Naive thymus-derived CD8-positive, alpha-beta T cell (primary cell): ENCODE results near the gene OR10G7. TPM values are rescaled to one million over a fixed set of nuclear protein-coding genes. Genes with fewer than 3 reads are reported as not detected.

Experiments
- ATAC-seq, 2 donors: fragments of 150-1000 bp; cut with Tn5 transposase in 1 of 2; sonication (Bioruptor Pico), chemical (Tn5 transposase) in 1 of 2; 1 replicate in 1 of 2; 2 replicates in 1 of 2; pipeline ENCODE4 v1.10.0; 2021; ENCODE audit warnings: mild to moderate bottlenecking in 2 of 2, moderate library complexity in 2 of 2
- POLR2A ChIA-PET: fragments of 350-600 bp; sonication (Branson Sonifier 250); formaldehyde crosslinking; loops from one replicate; lab custom pipeline; 2021; ENCODE audit warnings: antibody characterized with exemption; lab: Charles Lee
- DNase-seq, 10 donors: peaks; one replicate each; pipeline versions ENCODE4 v3.0.0 to v3.0.0-alpha.2; 2020 to 2022
- H3K27ac Mint-ChIP-seq, 10 donors: one replicate each; pipeline ENCODE4 v1.8.0; 2020 to 2022; ENCODE audit warnings: mild to moderate bottlenecking in 10 of 10, mixed read lengths in 10 of 10, moderate library complexity in 4 of 10, inconsistent platforms in 1 of 10
- H3K27me3 Mint-ChIP-seq, 5 donors: one replicate each; pipeline ENCODE4 v1.8.0; 2021 to 2022; ENCODE audit warnings: mixed read lengths in 5 of 5
- H3K36me3 Mint-ChIP-seq, 3 donors: one replicate each; pipeline ENCODE4 v1.8.0; 2020 to 2022; ENCODE audit warnings: mixed read lengths in 3 of 3, mild to moderate bottlenecking in 2 of 3, inconsistent platforms in 1 of 3
- H3K4me1 Mint-ChIP-seq, 4 donors: one replicate each; pipeline ENCODE4 v1.8.0; 2021 to 2022; ENCODE audit warnings: mixed read lengths in 4 of 4
- H3K4me3 Mint-ChIP-seq, 10 donors: one replicate each; pipeline ENCODE4 v1.8.0; 2020 to 2022; ENCODE audit warnings: mild to moderate bottlenecking in 10 of 10, mixed read lengths in 10 of 10, moderate library complexity in 6 of 10, inconsistent platforms in 1 of 10
- H3K9me3 Mint-ChIP-seq, 9 donors: one replicate each; pipeline ENCODE4 v1.8.0; 2020 to 2022; ENCODE audit warnings: mixed read lengths in 9 of 9, mild to moderate bottlenecking in 3 of 9, inconsistent platforms in 1 of 9, moderate library complexity in 1 of 9
- polyA plus RNA-seq, 3 donors: library from polyadenylated mRNA; unstranded; fragments of 300-500 nt; fragmentation: Illumina TruSeq; gene quantifications; one replicate each; pipeline ENCODE4 v1.2.3, GENCODE V29; 2021
- total RNA-seq, 8 experiments: library from RNA in 2 of 8; stranded (reverse) in 2 of 8; gene quantifications; one replicate each; pipeline ENCODE4 v1.2.3 and lab custom pipeline; 2021 to 2026

OR10G7 gene
- total RNA-seq (not detected), polyA plus RNA-seq (not detected), total RNA-seq (lab: John Stamatoyannopoulos, UW) (0 reads per million in 6 experiments)

- no peaks in the 10 kb centered on the region for H3K36me3 Mint-ChIP-seq
- no peaks in the 10 kb centered on the region for H3K9me3 Mint-ChIP-seq
- DNase-seq (no peak), ATAC-seq (no peak)
- H3K4me1 Mint-ChIP-seq: no peaks in the 10 kb centered on the region
- no peak within 1 kb of the TSS for H3K27ac Mint-ChIP-seq
- no peak within 1 kb of the TSS for H3K4me3 Mint-ChIP-seq
- POLR2A ChIA-PET: no interaction called here
- peaks cover 0 to 18% (median 12%) of the 10 kb centered on the region in 5 donors for H3K27me3 Mint-ChIP-seq
These were observed at the start of gene OR10G7 for GRCh38 chr11:124041254-124041653. Gene OR10G7 (minus strand): TSS chr11:124041325. CDS start chr11:124039001, 2,324 bp downstream.

- ATAC-seq: no peak
- no peak overlapping the region for H3K27ac Mint-ChIP-seq
- H3K9me3 Mint-ChIP-seq: no peaks in the 10 kb centered on the region
- no peak for DNase-seq
- H3K27me3 Mint-ChIP-seq: peaks cover 14 to 26% (median 18%) of the 10 kb centered on the region in 5 donors
- no peaks in the 10 kb centered on the region for H3K4me1 Mint-ChIP-seq
- H3K4me3 Mint-ChIP-seq: no peak overlapping the region
- POLR2A ChIA-PET: no interaction called here
- H3K36me3 Mint-ChIP-seq: no peaks in the 10 kb centered on the region
These were observed 45.1 kb upstream of the OR10G7 start for GRCh38 chr11:124085997-124086846.

DNA sequence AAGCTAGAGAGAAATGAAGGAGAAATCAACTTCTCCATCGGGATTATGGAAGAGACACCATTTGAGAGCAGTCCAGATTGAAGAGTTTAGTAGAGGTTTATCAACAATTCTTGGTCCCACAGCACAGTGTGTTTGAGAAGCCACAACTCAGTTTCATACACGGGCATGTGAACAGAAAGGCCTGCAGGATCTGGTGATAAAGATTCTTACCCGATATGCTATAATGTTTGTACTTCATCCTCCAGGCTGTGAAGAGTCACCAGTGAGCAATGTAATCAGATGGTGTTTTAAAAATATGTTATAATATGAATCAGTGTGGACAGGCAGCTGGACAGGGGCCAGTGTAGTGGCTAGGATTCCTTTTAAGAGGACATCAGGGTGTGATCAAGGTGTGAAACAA, 44.5 kb upstream of the OR10G7 start:
- no peak for DNase-seq
- no peaks in the 10 kb centered on the region for H3K4me1 Mint-ChIP-seq
- no peaks in the 10 kb centered on the region for H3K36me3 Mint-ChIP-seq
- no peak overlapping the region for H3K27ac Mint-ChIP-seq
- POLR2A ChIA-PET: no interaction called here
- H3K27me3 Mint-ChIP-seq: peaks cover 14 to 23% (median 18%) of the 10 kb centered on the region in 5 donors
- no peak overlapping the region for H3K4me3 Mint-ChIP-seq
- ATAC-seq: no peak
- no peaks in the 10 kb centered on the region for H3K9me3 Mint-ChIP-seq

GRCh38 chr11:124082371-124082770, 41.2 kb upstream of the OR10G7 start:
- Mint-ChIP-seq H3K9me3 (no peaks in the 10 kb centered on the region), H3K4me1 (peaks cover 0 to under 1% (median under 1%) of the 10 kb centered on the region in 4 donors), H3K36me3 (no peaks in the 10 kb centered on the region), H3K27ac (no peak overlapping the region), H3K4me3 (no peak overlapping the region), H3K27me3 (peaks cover 15 to 31% (median 29%) of the 10 kb centered on the region in 5 donors)
- POLR2A ChIA-PET: no interaction called here
- DNase-seq: no peak
- ATAC-seq: no peak

DNA sequence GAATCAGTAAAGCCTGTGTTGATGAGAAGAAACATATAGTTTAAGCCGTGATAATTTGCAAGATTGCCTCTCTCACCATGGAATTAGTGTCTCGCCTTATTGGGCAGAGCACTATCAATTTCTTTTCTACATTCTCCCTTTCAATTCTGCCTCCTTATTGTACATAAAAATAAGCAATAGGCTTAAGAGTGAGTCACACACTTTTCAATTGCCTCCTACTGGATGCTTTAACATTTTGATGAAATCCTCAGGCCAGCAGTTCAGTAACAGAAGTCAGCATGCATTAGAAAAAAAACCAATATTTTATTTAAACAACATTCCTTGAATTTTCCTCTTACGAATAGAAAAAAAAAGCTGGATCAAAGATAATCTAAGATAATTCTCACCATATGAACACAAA, 40.4 kb upstream of the OR10G7 start:
- POLR2A ChIA-PET: no interaction called here
- no peaks in the 10 kb centered on the region for H3K9me3 Mint-ChIP-seq
- H3K36me3 Mint-ChIP-seq: no peaks in the 10 kb centered on the region
- peaks cover 17 to 35% (median 35%) of the 10 kb centered on the region in 5 donors for H3K27me3 Mint-ChIP-seq
- H3K4me3 Mint-ChIP-seq: no peak overlapping the region
- ATAC-seq (no peak), DNase-seq (no peak)
- H3K4me1 Mint-ChIP-seq: peaks cover 1 to 5% (median 4%) of the 10 kb centered on the region in 4 donors
- H3K27ac Mint-ChIP-seq: no peak overlapping the region

GRCh38 chr11:124080327-124081001, 39.3 kb upstream of the OR10G7 start:
- no peaks in the 10 kb centered on the region for H3K36me3 Mint-ChIP-seq
- no peaks in the 10 kb centered on the region for H3K9me3 Mint-ChIP-seq
- peaks cover 17 to 42% (median 37%) of the 10 kb centered on the region in 5 donors for H3K27me3 Mint-ChIP-seq
- peaks cover 1 to 10% (median 7%) of the 10 kb centered on the region in 4 donors for H3K4me1 Mint-ChIP-seq
- H3K27ac Mint-ChIP-seq: no peak overlapping the region
- H3K4me3 Mint-ChIP-seq: no peak overlapping the region
- POLR2A ChIA-PET: no interaction called here
- no peak for DNase-seq
- ATAC-seq: no peak

DNA sequence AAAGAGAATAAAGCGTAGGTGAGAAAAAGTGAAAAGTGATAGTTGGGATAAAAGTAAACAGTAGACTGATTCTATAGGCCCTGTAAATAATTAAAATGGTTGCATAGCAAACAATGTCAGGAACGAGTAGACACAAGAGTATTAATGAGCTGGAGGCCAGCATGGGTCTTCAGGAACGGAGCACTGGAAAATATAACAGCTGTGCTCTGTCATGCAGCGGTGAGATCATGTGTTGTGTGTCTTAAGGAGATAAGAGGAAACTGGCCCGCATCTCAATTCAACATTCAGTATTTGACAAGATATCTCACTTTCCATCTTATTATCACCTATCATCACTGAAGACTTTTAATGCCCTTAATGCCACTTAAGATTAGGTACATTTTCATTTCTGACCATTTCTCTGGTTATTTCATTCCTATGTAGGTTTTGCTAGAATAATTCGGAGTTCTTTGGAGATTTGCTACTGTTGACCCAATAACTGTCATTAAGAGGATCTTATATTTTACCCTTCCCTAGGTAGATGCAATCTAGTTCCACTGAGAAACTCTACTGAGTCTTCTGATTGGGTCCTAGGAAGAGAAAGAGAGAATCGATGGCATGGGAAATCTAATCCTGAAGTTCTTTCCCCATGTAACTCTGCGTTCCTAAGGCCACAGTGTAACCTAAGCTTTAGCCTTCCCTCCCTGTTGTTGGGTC, 38.7 kb upstream of the OR10G7 start:
- Mint-ChIP-seq H3K4me3 (no peak overlapping the region), H3K27ac (no peak overlapping the region), H3K4me1 (peaks cover 1 to 10% (median 7%) of the 10 kb centered on the region in 4 donors), H3K27me3 (peaks cover 17 to 49% (median 37%) of the 10 kb centered on the region in 5 donors), H3K9me3 (no peaks in the 10 kb centered on the region), H3K36me3 (no peaks in the 10 kb centered on the region)
- DNase-seq (no peak), ATAC-seq (no peak)
- POLR2A ChIA-PET: no interaction called here

GRCh38 chr11:124078591-124078990, 37.5 kb upstream of the OR10G7 start:
- no peak for ATAC-seq
- Mint-ChIP-seq H3K27me3 (peaks cover 18 to 53% (median 37%) of the 10 kb centered on the region in 5 donors), H3K27ac (no peak overlapping the region), H3K4me1 (peaks cover 1 to 10% (median 7%) of the 10 kb centered on the region in 4 donors), H3K4me3 (no peak overlapping the region), H3K36me3 (no peaks in the 10 kb centered on the region), H3K9me3 (no peaks in the 10 kb centered on the region)
- POLR2A ChIA-PET: no interaction called here
- DNase-seq: no peak

GRCh38 chr11:124077266-124077665, 36.1 kb upstream of the OR10G7 start:
- POLR2A ChIA-PET: no interaction called here
- Mint-ChIP-seq H3K27me3 (peaks cover 13 to 56% (median 34%) of the 10 kb centered on the region in 5 donors), H3K36me3 (no peaks in the 10 kb centered on the region), H3K9me3 (no peaks in the 10 kb centered on the region), H3K4me3 (no peak overlapping the region), H3K4me1 (peaks cover 1 to 10% (median 7%) of the 10 kb centered on the region in 4 donors), H3K27ac (no peak overlapping the region)
- ATAC-seq (no peak), DNase-seq (no peak)

DNA sequence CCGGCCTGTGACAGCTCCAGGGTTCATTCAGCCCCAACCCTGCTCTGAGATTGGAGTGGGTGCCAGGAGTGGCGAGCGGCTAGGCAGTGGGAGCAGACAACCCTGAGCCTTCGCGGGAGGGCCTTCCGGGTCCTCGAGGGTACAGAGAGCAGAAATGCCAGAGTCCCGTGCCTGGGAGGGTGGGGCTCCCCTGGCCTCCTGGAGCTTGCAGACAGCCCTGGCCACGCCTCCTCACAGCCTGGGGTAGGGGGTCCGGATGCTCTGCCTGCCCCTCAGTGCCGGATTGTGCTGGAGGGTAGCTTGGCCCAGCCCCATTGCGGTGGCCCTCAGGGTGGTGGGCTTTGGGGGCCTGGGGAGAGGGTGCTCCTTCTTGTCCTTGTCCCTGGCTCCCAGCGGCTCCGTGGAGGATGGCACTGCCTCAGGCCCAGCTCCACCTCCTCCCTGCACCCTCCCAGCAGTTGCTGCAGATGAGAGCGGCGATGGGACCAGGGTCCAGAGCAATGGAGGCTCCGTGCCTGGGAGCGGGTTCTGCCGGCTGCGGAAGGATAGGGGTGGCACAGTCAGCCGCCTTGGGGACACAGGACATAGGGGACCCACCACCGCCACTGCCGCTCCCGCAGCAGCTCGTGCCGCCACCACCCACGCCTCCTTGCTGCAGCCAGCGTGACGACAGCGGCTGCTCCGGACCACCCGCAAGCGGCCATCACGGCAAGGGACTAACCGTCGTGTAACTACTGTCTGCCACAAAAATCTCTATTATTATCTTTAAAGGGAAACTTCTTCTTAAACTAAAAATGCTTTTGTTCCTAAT, 34.9 kb upstream of the OR10G7 start:
- Mint-ChIP-seq H3K4me3 (peak overlapping the region; percentile 46 to 72 (median 64)), H3K4me1 (peaks cover 1 to 13% (median 9%) of the 10 kb centered on the region in 4 donors), H3K27ac (peak overlapping the region in 1 of 10 donors; percentile 15), H3K36me3 (no peaks in the 10 kb centered on the region), H3K9me3 (no peaks in the 10 kb centered on the region), H3K27me3 (peaks cover 17 to 61% (median 32%) of the 10 kb centered on the region in 5 donors)
- POLR2A ChIA-PET: no interaction called here
- ATAC-seq: peak; percentile 49 to 51
- DNase-seq: peak in 1 of 10 donors; percentile 7

- H3K9me3 Mint-ChIP-seq: no peaks in the 10 kb centered on the region
- H3K27ac Mint-ChIP-seq: no peak overlapping the region
- no peak for DNase-seq
- peaks cover 1 to 15% (median 9%) of the 10 kb centered on the region in 4 donors for H3K4me1 Mint-ChIP-seq
- ATAC-seq: peak in 1 of 2 donors; percentile 9
- peaks cover 19 to 64% (median 34%) of the 10 kb centered on the region in 5 donors for H3K27me3 Mint-ChIP-seq
- POLR2A ChIA-PET: no interaction called here
- H3K36me3 Mint-ChIP-seq: no peaks in the 10 kb centered on the region
- H3K4me3 Mint-ChIP-seq: peak overlapping the region in 5 of 10 donors; percentile 30 to 72 (median 66)
These were observed 34.3 kb upstream of the OR10G7 start for GRCh38 chr11:124075492-124075840.

DNA sequence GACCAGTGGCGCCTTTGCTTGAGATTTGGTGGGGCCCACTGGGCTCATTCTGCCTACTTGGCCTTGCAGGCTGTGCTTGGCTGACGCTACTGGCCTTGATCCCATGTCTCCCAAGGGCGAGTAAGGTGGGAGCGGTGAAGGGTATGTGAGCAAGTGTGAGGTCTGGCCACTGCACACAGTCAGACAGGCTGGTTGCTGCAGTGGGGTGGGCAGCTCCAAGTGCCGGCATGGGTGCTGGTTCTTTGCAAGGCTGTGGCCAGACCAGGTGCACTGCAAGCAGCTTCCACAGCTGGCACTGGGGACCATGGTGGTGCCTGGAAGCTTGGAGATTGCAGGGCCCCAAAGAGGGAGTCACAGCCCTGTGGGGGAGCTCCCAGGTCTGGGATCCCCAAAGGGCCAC, 33.4 kb upstream of the OR10G7 start:
- Mint-ChIP-seq H3K27ac (no peak overlapping the region), H3K4me3 (no peak overlapping the region), H3K27me3 (peaks cover 18 to 72% (median 41%) of the 10 kb centered on the region in 5 donors), H3K36me3 (no peaks in the 10 kb centered on the region), H3K9me3 (no peaks in the 10 kb centered on the region), H3K4me1 (peaks cover 3 to 20% (median 14%) of the 10 kb centered on the region in 4 donors)
- ATAC-seq (no peak), DNase-seq (no peak)
- POLR2A ChIA-PET: no interaction called here
